ENCODE measurements around the gene UBE2V1. TPM values are rescaled to one million over a fixed set of nuclear protein-coding genes. Genes with fewer than 3 reads are reported as not detected.
"Not testable (repeated sequence)": the region's sequence is repeated elsewhere in the genome, so short reads cannot be mapped to it uniquely, and the experiment has no call there.

Gene UBE2V1
- total and polyA plus RNA-seq, 7 donors = 45.2 to 165 (median 60.3) TPM

- DNase-seq = no peak
- 40 to 66% (median 46%) methylated on average over 4 of the region's 4 CpGs for WGBS, 3 donors
- no peak overlapping the region for H3K4me3 ChIP-seq
- H3K9me3 ChIP-seq = no peaks in the 10 kb centered on the region
- ATAC-seq = no peak
- H3K27me3 ChIP-seq (ENCODE audit: insufficient read depth in 3 of 3, low read length in 2 of 3) = no peaks in the 10 kb centered on the region
- peaks cover 70% of the 10 kb centered on the region for H3K4me1 ChIP-seq
- H3K36me3 ChIP-seq (ENCODE audit: insufficient read depth in 1 of 2, low read depth in 1 of 2) = no peaks in the 10 kb centered on the region
- H3K27ac ChIP-seq = peak overlapping the region; percentile 97
- intact Hi-C loops (cut with DNase I) = no loop called here
- TF ChIP-seq CTCF (IDR thresholded peaks at IDR 0.05) = no peak
Observed at GRCh38 chr20:50108556-50109235, 4.3 kb downstream of the UBE2V1 start.

GRCh38 chr20:50107796-50108331 is 5.1 kb downstream of the UBE2V1 start:
- Histone ChIP-seq H3K27me3 (ENCODE audit: insufficient read depth in 3 of 3, low read length in 2 of 3) (no peaks in the 10 kb centered on the region), H3K9me3 (no peaks in the 10 kb centered on the region), H3K36me3 (ENCODE audit: insufficient read depth in 1 of 2, low read depth in 1 of 2) (no peaks in the 10 kb centered on the region), H3K4me1 (peaks cover 71% of the 10 kb centered on the region), H3K27ac (peak overlapping the region; percentile 97), H3K4me3 (no peak overlapping the region)
- intact Hi-C loops (cut with DNase I) = no loop called here
- DNase-seq (no peak), ATAC-seq (peak in 2 of 4 donors; percentile 43 to 49)
- 45 to 65% (median 51%) methylated on average over 6 of the region's 6 CpGs for WGBS, 3 donors
- no peak for TF ChIP-seq CTCF (IDR thresholded peaks at IDR 0.05)

GRCh38 chr20:50107086-50107660 is 5.8 kb downstream of the UBE2V1 start:
- no peak for ATAC-seq
- Histone ChIP-seq H3K4me3 (no peak overlapping the region), H3K4me1 (peaks cover 73% of the 10 kb centered on the region), H3K27ac (peak overlapping the region; percentile 97), H3K27me3 (ENCODE audit: insufficient read depth in 3 of 3, low read length in 2 of 3) (no peaks in the 10 kb centered on the region), H3K36me3 (ENCODE audit: insufficient read depth in 1 of 2, low read depth in 1 of 2) (no peaks in the 10 kb centered on the region), H3K9me3 (no peaks in the 10 kb centered on the region)
- WGBS, 3 donors = 69 to 77% (median 70%) methylated on average over 6 of the region's 6 CpGs
- intact Hi-C loops (cut with DNase I) = no loop called here
- TF ChIP-seq CTCF (IDR thresholded peaks at IDR 0.05) = no peak
- no peak for DNase-seq

GRCh38 chr20:50106669-50107068 is 6.3 kb downstream of the UBE2V1 start:
- DNase-seq; intact Hi-C loops (cut with DNase I); H3K27me3 ChIP-seq (ENCODE audit: insufficient read depth in 3 of 3, low read length in 2 of 3); H3K9me3 ChIP-seq; H3K4me3 ChIP-seq; H3K36me3 ChIP-seq (ENCODE audit: insufficient read depth in 1 of 2, low read depth in 1 of 2); ATAC-seq: not testable (repeated sequence)
- Histone ChIP-seq H3K27ac (peak overlapping the region; percentile 97), H3K4me1 (peaks cover 74% of the 10 kb centered on the region)
- WGBS, 3 donors = 41 to 66% (median 62%) methylated on average over 5 of the region's 5 CpGs

- H3K4me3 ChIP-seq; H3K9me3 ChIP-seq; H3K27me3 ChIP-seq (ENCODE audit: insufficient read depth in 3 of 3, low read length in 2 of 3); intact Hi-C loops (cut with DNase I); ATAC-seq; DNase-seq; H3K36me3 ChIP-seq (ENCODE audit: insufficient read depth in 1 of 2, low read depth in 1 of 2): not testable (repeated sequence)
- 76 to 91% (median 80%) methylated on average over 15 of the region's 15 CpGs for WGBS, 3 donors
- peak overlapping the region; percentile 64 for H3K27ac ChIP-seq
- peaks cover 73% of the 10 kb centered on the region for H3K4me1 ChIP-seq
Observed at GRCh38 chr20:50103464-50104107, 9.4 kb downstream of the UBE2V1 start.

GRCh38 chr20:50102551-50102950 is 10.4 kb downstream of the UBE2V1 start:
- H3K9me3 ChIP-seq; ATAC-seq; H3K27me3 ChIP-seq (ENCODE audit: insufficient read depth in 3 of 3, low read length in 2 of 3); DNase-seq; intact Hi-C loops (cut with DNase I); H3K36me3 ChIP-seq (ENCODE audit: insufficient read depth in 1 of 2, low read depth in 1 of 2); H3K4me3 ChIP-seq: not testable (repeated sequence)
- H3K27ac ChIP-seq = peak overlapping the region; percentile 64
- peaks cover 73% of the 10 kb centered on the region for H3K4me1 ChIP-seq
- WGBS, 3 donors = 84 to 94% (median 87%) methylated on average over 14 of the region's 14 CpGs
